Inferior parietal cortex (tissue), 1 donor: Measurements from ENCODE around the gene TAPT1.
"Not testable (repeated sequence)": the region's sequence is repeated elsewhere in the genome, so short reads cannot be mapped to it uniquely, and the experiment has no call there.

Experiments used
- DNase-seq: peaks from one replicate; pipeline ENCODE4 v3.0.0-alpha.2; 2016; ENCODE audit errors: extremely low spot score

TAPT1 gene

GRCh38 chr4:16212138-16212782 is 14.0 kb downstream of the TAPT1 start:
- no peak for DNase-seq

DNA sequence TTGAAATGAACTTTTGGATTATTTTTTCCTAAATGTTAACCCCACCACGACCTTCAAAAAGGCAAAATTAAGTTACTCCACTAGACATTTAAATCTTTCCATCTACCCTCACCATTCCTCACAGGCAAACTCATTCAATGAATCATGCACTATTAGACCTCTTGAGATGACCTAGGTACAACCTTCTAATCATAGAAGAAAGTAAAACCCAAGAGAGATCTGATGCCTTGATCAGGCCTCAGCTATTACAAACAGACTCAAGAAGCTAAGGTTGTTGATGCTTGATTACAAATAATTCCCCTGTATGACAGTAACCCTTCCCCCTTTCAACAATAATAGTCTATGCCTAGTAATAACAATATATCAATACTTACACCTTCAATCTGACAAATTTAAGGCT is 18.9 kb downstream of the TAPT1 start:
- DNase-seq = no peak

DNA sequence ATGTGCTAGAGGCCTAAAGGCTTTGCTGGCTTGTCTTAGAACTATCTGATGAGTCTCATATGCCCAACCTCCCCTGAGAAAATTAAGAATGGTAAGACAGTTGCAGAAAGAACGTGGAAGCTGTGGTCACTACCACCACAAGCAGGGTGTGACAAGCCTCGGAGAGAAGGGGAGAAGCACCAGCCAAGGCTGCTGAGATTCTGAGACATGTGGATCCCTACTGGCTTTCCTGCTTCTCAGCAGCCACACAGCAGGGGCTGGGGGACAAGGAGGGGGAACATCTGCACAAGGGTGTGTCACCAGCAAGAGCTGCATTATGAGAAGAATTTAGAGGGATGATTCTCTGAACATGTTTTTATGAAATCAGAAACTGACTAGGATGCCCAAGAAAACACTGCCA is 19.4 kb downstream of the TAPT1 start:
- DNase-seq = no peak

DNA sequence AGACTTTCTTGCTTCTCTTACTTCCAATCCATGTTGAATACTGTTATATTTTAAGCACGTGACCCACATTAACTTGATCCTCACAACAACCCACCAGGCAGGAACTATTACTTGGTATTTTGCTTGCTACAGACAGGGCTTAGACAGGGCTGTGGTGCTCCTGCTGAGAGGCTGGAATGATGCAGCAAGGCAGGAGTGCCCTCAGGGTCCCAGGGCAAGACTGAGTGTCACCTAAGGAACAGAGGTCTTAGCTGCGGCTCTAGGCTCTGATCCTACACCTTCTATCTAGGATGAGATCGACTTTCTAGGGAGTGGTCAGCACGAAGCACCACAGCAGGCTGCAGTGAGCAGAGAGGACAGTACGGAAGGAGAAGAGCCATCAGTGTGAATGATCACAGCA is 20.0 kb downstream of the TAPT1 start:
- no peak for DNase-seq

DNA sequence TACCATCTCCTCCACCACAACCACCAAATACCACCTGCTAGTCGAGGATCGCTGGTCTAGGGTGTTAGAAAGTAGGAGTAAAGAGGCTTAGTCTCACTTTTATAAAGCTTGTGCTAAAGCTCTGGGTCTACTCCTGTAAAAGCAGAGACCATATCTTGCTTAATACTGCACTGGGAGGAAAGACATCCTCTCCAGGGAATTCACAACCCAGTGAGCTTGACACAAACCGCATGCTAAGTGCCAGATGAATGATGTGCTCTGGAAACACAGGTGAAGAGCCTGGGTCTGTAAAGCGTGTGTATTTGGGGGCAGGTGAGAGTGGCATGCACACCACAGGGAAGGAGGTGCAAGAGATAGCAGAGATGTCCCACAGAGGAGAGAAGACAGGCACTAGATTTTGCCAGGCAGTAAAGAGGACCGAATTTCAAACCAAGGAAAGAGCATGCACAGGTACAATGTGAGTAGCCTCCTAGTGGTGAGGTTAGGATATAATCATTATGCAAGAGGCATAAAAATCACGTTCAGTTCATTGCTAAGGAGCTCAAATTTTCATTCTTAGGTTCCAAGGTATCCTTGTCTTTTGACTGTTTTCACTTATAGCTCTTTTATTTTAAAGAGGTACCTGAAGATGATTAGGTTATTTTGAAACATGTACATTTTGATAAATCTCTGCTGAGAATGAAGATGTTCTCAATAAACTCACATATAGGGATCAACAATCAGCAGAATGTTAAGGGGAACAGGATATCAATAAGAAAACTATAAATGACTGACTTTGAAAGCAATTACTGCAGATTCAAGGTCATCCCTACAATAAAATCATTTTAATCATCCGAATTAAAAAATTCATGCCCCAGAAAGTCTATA is 20.7 kb downstream of the TAPT1 start:
- no peak for DNase-seq

GRCh38 chr4:16204505-16204904 is 21.8 kb downstream of the TAPT1 start:
- DNase-seq = no peak

DNA sequence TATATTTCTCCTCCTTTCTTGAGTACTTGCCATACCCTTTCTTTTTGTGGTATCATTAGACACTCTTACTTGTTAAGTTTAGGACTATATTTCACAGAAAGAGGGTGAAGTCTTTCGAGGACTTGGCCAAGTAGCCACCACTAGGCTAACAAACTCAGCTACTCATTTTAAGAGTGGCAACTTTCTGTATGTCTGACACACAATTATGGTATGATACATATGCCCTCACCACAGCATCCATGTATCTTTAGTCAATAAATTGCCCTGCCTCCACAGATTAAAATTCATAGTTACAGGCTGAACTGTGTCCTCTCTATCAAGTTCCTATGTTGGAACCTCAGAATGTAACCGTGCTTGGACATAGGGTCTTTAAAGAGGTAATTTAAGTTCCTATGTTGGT is 23.2 kb downstream of the TAPT1 start:
- DNase-seq = no peak

- no peak for DNase-seq
These were observed 23.7 kb downstream of the TAPT1 start for GRCh38 chr4:16202598-16202997.

DNA sequence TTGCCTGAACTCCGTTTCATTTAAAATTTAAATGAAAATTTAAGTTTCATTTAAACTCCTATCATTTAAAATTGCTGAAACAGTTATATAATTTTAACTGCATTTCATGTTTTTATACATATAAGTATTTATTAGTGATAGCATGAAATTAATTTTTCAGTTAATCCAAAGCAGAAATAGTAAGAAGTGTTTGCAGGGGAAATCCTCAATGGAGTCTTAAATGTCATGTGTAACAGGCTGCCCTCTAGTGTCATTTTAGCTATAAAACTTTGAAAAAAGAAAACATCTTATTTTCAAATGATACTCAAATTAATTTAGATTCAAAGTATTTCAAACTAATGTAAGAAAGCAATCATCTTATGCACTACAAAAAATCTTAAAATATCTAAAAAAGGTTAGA is 27.2 kb downstream of the TAPT1 start:
- no peak for DNase-seq

- DNase-seq = no peak
These were observed 28.2 kb downstream of the TAPT1 start for GRCh38 chr4:16197876-16198665.

- DNase-seq = peak; percentile 57
These were observed 29.5 kb downstream of the TAPT1 start for GRCh38 chr4:16196482-16197393.

DNA sequence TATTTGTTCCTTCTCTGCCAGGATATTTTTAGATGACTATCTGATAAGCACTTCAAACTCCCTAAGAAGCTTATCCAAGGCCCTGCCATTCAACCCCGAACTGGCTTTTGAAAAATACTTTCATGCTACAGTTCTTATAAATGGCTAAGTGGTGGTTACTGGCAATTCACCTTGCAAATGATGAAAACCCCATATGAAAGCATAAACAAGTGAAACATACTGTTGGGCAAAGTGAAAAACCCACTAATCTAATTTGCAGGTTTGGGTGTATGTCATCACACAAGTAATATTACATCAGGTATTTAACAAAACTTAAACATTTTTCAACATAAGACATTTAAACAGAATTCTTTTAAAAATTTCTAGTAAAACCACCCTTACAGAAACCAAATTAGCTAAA is 31.1 kb downstream of the TAPT1 start:
- no peak for DNase-seq

DNA sequence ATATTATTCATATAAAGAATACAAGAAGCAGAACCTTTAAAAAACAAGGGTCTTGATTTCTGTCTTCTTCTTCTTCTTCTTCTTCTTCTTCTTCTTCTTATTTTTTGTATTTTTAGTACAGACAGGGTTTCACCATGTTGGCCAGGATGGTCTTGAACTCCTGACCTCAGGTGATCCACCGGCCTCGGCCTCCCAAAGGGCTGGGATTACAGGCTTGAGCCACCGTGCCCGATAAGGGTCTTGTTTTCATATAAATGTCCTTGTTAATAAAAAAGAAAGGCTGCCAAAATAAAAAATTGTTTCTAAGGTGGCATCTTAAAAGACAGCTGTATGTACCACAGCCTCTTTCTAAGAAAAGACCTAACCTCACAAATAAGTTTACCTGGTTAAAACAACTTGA is 31.5 kb downstream of the TAPT1 start:
- DNase-seq = not testable (repeated sequence)

DNA sequence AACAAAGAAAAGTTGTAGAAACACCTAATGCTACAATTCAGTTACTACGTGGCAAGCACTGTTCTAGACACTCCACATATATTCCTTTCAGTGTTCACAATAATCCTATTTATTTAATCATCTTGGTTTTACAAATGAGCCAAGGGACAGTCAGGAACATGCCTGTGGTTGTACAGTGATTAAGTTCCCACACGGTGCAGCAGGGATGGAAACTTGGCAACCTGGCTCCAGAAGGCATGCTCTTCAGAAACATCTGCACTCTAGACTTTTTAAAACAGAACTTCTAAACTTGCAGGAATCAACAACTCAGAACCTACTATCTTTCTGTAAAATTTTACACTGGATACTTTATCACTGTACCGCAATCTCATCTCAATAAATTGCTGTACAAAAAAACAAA is 32.1 kb downstream of the TAPT1 start:
- DNase-seq = no peak

GRCh38 chr4:16192631-16193518 is 33.4 kb downstream of the TAPT1 start:
- no peak for DNase-seq

- no peak for DNase-seq
These were observed 34.2 kb downstream of the TAPT1 start for GRCh38 chr4:16192057-16192456.

- DNase-seq = no peak
These were observed 38.8 kb downstream of the TAPT1 start for GRCh38 chr4:16187455-16187854.

GRCh38 chr4:16186986-16187385 is 39.3 kb downstream of the TAPT1 start:
- DNase-seq = no peak

DNA sequence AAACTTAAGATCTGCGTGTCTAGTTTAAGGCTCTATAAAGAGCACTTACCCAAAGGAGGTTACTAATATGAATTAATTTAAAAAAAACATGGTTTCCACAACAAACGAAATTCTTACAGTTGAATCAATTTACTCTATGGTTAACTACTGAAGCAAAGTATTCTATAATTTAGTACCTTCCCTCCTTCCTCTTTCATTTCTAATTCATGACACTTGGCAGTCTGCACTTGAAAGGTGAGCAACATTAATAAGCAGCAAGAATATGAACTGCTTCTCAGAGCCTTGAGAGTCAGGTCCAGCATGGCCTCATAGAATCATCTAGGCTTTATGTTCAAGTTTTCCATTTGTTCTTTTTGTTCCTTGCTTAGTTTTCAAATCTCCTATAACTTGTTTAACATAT is 42.7 kb downstream of the TAPT1 start:
- no peak for DNase-seq

DNA sequence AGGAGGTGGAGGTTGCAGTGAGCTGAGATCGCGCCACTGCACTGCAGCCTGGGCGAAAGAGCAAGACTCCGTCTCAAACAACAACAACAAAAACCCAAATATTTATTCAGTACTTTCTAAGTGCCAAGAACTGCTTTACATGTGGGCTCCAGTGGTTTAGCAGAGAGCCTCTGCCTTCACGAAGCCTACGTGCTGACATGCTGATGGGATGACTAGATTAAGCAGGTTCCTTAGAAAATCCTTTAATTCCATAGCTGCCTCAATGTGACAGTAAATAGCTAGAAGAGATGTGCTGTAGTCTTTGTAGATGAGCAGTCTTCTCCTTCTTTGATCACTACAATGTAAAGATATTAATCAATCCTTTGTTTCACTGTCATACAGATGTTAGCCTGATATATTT is 49.6 kb downstream of the TAPT1 start:
- no peak for DNase-seq

- no peak for DNase-seq
These were observed 54.4 kb downstream of the TAPT1 start for GRCh38 chr4:16171831-16172230.
